Head of caudate nucleus (tissue), 42 donors: ENCODE data around the gene CLPX.
"Not testable (repeated sequence)": the region's sequence is repeated elsewhere in the genome, so short reads cannot be mapped to it uniquely, and the experiment has no call there.

ENCODE experiments used
- DNase-seq, 42 donors: peaks; one replicate each; pipeline versions ENCODE4 v3.0.0 to v3.0.0-alpha.2; 2020 to 2021; ENCODE audit warnings: mixed read lengths in 7 of 42
- intact Hi-C: fragments of 100-400 bp; cut with DNase I; formaldehyde crosslinking; loops from one replicate; pipeline ENCODE4 v1.15.0; 2022

Gene CLPX

GRCh38 chr15:65182538-65182937 is 2.6 kb downstream of the CLPX start:
- intact Hi-C loops = loop anchor here (10.0 kb wide), 1 partner anchor 48 kb away; the partner anchor contains the start of gene PDCD7
- DNase-seq = no peak

DNA sequence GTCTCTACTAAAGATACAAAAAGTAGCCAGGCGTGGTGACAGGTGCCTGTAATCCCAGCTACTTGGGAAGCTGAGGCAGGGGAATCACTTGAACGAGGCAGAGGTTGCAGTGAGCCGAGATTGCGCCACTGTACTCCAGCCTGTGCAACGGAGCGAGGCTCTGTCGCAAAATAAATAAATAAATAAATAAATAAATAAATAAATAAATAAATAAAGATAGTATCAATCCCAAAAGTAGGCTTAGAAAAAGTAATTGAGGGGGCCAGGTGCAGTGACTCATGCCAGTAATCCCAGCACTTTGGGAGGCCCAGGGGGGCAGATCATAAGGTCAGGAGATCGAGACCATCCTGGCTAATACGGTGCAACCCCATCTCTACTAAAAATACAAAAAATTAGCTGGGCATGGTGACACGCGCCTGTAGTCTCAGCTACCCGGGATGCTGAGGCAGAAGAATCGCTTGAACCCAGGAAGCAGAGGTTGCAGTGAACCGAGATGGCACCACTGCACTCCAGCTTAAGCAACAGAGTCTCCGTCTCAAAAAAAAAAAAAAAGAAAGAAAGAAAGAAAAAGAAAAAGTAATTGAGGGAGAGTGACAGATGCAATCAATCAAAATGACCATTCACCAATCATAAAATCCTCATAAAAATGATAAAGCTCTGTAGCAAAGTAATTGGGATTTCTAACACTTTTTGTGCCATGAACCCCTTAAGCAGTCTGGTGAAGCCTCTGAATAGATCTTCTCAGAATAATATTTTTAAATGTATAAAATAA is 3.4 kb downstream of the CLPX start:
- intact Hi-C loops = loop anchor here (10.0 kb wide), 1 partner anchor 47 kb away; the partner anchor contains the start of gene PDCD7
- not testable (repeated sequence) for DNase-seq

GRCh38 chr15:65180167-65180566 is 5.0 kb downstream of the CLPX start:
- intact Hi-C loops = loop anchor here (10.0 kb wide), 1 partner anchor 45 kb away; the partner anchor contains the start of gene PDCD7
- no peak for DNase-seq

GRCh38 chr15:65177901-65178300 is 7.2 kb downstream of the CLPX start:
- no peak for DNase-seq
- intact Hi-C loops = no loop called here

DNA sequence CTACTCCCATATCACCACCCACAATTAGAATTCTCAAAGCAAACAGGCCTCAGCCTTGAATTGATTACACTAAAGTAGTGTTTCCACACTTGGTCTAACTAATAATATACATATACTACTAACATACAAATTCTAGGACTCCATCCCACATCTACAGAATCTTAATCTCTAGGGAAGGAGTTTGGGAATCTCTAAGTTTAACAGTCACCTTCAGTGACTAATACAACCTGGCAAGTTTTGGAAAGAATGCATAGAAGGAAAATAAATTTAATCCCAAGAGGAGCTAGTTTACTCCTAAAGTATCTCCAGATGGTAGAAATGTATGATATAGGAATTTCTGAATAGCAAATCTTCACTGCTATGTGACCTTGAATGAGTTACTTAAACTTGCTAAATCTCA is 9.1 kb downstream of the CLPX start:
- intact Hi-C loops = no loop called here
- no peak for DNase-seq

DNA sequence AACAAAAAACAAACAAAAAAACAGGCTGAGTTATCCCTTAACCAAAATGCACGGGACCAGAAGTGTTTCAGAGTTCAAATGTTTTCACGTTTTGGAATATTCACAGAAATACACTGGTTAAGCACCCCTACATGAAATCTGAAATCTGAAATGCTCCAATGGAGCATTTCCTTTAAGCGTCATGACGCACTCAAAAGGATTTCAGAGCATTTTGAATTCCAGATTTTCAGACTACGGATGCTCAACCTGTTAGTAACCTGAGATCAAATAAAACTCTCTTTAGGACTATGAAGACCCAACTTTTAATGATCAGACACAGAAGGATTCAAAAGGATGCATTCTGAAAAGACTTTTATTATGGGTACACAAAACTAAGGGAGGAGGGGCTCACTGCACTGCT is 9.6 kb downstream of the CLPX start:
- intact Hi-C loops = no loop called here
- DNase-seq = no peak

DNA sequence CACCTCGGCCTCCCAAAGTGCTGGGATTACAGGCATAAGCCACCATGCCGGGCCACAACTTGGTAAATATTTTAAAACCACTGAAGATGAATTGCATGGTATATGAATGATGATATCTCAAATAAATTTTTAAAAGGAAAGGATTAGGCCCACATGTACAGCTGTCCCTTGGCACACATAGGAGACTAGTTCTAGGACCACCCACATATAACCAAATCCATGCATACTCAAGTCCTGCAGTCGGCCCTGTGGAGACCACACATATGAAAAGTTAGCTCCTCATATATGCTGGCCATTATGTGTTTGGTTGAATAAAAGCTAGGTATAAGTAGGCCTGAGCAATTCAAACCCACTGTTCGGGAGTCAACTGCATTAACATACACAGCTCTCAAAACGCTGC is 10.6 kb downstream of the CLPX start:
- intact Hi-C loops = no loop called here
- no peak for DNase-seq

GRCh38 chr15:65172531-65172930 is 12.6 kb downstream of the CLPX start:
- intact Hi-C loops = no loop called here
- no peak for DNase-seq

DNA sequence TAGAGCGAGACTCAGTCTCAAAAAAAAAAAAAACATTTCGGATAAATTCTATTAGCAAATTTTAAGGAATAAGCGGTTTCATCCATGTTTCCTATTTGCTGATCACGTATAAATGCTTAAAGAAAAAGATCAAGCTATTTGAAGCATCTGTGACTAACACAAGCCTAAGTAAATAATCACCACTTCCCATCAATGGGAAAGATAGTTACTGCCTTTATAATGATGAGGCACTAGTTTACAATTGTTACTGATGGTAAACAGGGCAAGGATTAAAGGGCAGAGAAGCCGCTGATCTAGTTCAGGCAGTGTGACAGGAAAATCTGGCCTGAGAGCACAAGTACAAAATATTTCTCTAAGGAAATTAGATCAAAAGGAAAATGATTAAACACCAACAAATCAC is 13.7 kb downstream of the CLPX start:
- intact Hi-C loops = no loop called here
- no peak for DNase-seq

DNA sequence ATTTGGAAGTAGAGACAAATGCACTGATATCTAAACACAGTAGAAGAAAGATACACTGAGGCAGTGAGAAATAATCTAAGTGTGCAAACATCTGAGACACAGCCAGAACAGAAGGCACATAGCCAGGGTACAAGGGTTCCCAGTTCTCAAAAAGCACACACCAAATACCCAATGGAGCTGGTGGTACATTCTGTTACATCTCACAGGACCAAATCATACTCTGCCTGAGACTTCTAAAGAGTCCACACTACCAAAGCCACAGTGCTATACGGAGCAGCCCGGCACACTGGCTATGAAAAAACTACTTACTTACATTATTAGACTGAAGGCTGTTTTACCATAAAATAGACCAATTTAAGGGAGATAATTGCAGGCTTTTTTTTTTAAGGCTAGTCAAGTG is 19.3 kb downstream of the CLPX start:
- DNase-seq = peak in 1 of 42 donors; percentile 5
- intact Hi-C loops = no loop called here

DNA sequence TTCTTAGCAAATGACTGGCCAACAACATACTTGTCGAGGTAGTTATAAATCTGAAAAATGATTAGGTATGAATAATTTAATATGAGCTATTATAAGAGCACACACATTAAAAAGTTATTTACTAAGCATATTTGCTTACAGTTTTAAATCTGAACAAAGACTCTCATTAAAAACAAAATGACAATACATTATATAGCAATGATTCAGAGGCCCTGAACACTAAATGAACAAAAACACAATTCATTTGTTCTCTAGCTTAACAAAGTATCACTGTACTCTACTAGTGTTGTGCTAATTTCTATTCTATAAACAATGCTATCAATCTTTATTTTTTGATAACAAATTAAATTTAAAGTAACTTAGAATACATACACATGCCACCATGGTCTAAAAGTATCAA is 21.0 kb downstream of the CLPX start:
- no peak for DNase-seq
- intact Hi-C loops = no loop called here

DNA sequence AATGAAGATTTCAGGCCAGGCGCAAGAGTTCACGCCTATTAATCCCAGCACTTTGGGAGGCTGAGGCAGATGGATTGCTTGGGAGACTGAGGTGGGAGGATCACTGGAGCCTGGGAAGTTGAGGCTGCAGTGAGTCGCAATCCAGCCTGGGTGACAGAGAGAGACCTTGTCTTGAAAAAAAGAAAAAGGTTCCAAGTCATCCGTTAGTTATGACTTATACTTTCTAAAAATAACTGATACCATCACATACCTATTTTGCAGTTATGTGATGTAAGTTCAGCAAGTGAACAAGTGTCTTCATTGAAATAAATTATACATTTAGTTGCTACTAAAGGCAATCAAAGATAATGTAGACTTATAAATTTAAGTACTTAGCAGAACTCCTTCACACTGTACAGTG is 22.1 kb downstream of the CLPX start:
- DNase-seq = no peak
- intact Hi-C loops = no loop called here

DNA sequence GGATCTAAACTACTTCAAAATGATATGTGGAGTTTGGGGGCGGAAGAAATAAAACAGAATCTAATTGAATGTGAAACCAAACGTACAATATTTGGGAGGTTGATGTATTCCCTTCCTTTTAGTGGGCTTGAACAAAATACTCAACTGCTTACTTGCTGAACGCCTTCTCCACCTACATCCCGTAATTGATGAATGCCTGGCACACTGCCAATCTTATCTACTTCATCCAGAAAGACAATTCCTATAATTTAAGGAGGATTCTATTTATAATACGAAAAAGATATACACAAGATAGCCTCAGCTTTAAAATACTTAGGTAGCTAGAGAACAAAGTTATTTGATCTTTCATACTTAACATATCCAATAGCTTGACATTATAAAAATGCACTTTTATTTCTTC is 28.4 kb downstream of the CLPX start:
- intact Hi-C loops = no loop called here
- peak in 2 of 42 donors; percentile 6 to 55 for DNase-seq

DNA sequence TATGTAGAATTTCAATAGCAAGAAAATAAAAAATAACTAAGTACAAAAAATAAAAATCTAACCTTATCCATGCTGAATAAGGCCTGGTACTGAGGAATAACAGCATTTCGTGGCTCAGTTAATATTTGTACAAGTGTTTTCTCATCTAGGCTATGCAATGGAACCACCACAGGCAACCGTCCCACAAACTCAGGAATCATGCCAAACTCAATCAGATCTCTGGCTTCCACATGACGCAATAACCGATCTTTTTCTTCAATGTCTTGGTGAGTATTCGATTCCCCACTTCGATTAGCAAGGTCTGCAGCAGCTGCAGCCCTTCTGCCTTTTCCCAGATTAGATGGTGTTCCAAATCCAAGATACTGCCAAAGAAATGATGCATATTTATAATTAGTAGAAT is 30.4 kb downstream of the CLPX start:
- intact Hi-C loops = no loop called here

GRCh38 chr15:65147902-65148301 is 37.2 kb downstream of the CLPX start:
- intact Hi-C loops = no loop called here
- DNase-seq = no peak

More for the DNA sequence above, 30.4 kb downstream of the CLPX start:
- DNase-seq = no peak

GRCh38 chr15:65146438-65146837 is 38.7 kb downstream of the CLPX start:
- no peak for DNase-seq
- intact Hi-C loops = no loop called here

DNA sequence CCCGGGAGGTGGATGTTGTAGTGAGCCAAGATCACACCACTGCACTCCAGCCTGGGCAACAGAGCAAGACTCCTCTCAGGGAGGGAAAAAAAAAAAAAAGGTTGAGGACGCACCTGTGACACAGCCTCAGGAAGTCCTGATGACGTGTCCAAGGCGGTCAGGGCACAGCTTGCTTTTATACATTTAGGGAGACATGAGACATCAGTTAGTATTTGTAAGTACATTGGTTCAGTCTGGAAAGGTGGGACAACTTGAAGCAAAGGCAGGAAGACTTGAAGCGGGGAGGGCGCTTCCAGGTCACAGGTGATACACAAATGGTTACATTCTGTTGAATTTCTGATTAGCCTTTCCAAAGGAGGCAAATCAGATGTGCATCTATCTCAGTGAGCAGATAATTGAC is 46.5 kb downstream of the CLPX start:
- not testable (repeated sequence) for DNase-seq
- intact Hi-C loops = loop anchor here (10.0 kb wide), 1 partner anchor 46 kb away; the partner anchor contains the start of gene CLPX

DNA sequence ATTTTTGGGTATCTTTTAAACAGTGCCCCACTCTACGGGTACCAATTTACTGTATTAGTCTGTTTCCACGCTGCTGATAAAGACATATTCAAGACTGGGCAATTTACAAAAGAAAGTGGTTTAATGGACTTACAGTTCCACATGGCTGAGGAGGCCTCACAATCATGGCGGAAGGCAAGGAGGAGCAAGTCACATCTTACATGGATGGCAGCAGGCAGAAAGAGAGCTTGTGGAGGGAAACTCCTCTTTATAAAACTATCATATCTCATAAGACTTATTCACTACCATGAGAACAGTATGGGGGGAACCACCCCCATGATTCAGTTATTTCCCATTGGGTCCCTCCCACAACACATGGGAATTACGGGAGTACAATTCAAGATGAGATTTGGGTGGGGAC is 47.2 kb downstream of the CLPX start:
- intact Hi-C loops = loop anchor here (10.0 kb wide), 1 partner anchor 47 kb away; the partner anchor contains the start of gene CLPX
- DNase-seq = not testable (repeated sequence)

GRCh38 chr15:65137089-65137488 is 48.1 kb downstream of the CLPX start:
- not testable (repeated sequence) for DNase-seq
- intact Hi-C loops = loop anchor here (10.0 kb wide), 1 partner anchor 48 kb away; the partner anchor contains the start of gene CLPX

DNA sequence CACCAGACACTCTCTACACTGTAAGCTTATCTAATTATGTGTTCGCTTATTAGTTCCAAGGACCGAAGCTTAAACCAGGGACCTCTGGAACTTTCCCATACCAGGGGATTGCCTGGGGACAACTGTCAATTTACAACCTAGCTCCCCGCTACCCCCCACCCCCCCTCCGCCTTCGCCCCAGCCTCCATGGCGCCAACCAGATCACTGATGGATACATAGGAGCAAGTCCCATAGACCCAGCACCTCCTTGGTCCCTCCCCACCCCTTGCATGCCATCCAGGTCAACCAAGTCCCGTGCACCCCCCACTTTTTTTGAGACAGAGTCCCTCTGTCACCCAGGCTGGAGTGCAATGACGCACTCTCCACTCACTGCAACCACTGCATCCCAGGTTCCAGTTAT is 50.6 kb downstream of the CLPX start:
- DNase-seq = peak in 1 of 42 donors; percentile 24
- intact Hi-C loops = loop anchor here (10.0 kb wide), 1 partner anchor 50 kb away; the partner anchor contains the start of gene CLPX
